ENCODE data around the gene CDC16. TPM values are rescaled to one million over a fixed set of nuclear protein-coding genes. Genes with fewer than 3 reads are reported as not detected.

Gene CDC16
- total and polyA plus RNA-seq, 9 of the 15 experiments (the other 6 are each of a cell fraction or from before 2014, with no cell fraction given): 23.2 to 102 (median 51.6) TPM

GRCh38 chr13:114237415-114238112 lies 2.9 kb downstream of the CDC16 start (continued):
- TF ChIP-seq FOSL1 (tag; conservative IDR thresholded peaks at IDR 0.05) (peak; percentile 87), OTX1 (CRISPR knock-in tag; IDR thresholded peaks at IDR 0.05) (0 out of 2 replicates have a peak, but pooled peaks have one; percentile 25), MEIS2 (IDR thresholded peaks at IDR 0.05; ENCODE audit: partially characterized antibody) (peak; percentile 46), CBFA2T2 (conservative IDR thresholded peaks at IDR 0.05) (peak; percentile 69), IFI16 (CRISPR knock-in tag; IDR thresholded peaks at IDR 0.05) (no peak), MED1 (CRISPR knock-in tag; IDR thresholded peaks at IDR 0.05; ENCODE audit: borderline replicate concordance) (no peak), EP400 (IDR thresholded peaks at IDR 0.05) (peak; percentile 62; the same call in 1 of the 2 replicates), MECOM (CRISPR knock-in tag; IDR thresholded peaks at IDR 0.05) (0 out of 2 replicates have a peak, but pooled peaks have one; percentile 25), TCF3 (CRISPR knock-in tag; IDR thresholded peaks at IDR 0.05) (peak; percentile 76), CTBP1 (IDR thresholded peaks at IDR 0.05; ENCODE audit: borderline replicate concordance) (peak; percentile 33; the same call in 1 of the 2 replicates), ZBTB43 (CRISPR knock-in tag; IDR thresholded peaks at IDR 0.05) (peak; percentile 49; the same call in 1 of the 2 replicates), ZNF785 (CRISPR knock-in tag; IDR thresholded peaks at IDR 0.05) (no peak), YY1 (IDR thresholded peaks at IDR 0.05; ENCODE audit: borderline replicate concordance in 1 of 3, control insufficient read depth in 1 of 3, extremely low read depth in 1 of 3, insufficient read depth in 3 of 3, insufficient read length in 1 of 3, insufficient replicate concordance in 2 of 3, low read depth in 1 of 3, low read length in 2 of 3) (no peak), MITF (IDR thresholded peaks at IDR 0.05) (peak; percentile 11; the same call in 1 of the 2 replicates), GABPB1 (CRISPR knock-in tag; IDR thresholded peaks at IDR 0.05) (peak; percentile 55; the same call in 1 of the 2 replicates), L3MBTL2 (IDR thresholded peaks at IDR 0.05) (peak; percentile 82), KLF16 (IDR thresholded peaks at IDR 0.05) (peak; percentile 23; the same call in 1 of the 2 replicates), DEAF1 (CRISPR knock-in tag; IDR thresholded peaks at IDR 0.05) (no peak), ARID1B (IDR thresholded peaks at IDR 0.05) (peak; percentile 81)
- TF ChIP-seq, protein P1, sequence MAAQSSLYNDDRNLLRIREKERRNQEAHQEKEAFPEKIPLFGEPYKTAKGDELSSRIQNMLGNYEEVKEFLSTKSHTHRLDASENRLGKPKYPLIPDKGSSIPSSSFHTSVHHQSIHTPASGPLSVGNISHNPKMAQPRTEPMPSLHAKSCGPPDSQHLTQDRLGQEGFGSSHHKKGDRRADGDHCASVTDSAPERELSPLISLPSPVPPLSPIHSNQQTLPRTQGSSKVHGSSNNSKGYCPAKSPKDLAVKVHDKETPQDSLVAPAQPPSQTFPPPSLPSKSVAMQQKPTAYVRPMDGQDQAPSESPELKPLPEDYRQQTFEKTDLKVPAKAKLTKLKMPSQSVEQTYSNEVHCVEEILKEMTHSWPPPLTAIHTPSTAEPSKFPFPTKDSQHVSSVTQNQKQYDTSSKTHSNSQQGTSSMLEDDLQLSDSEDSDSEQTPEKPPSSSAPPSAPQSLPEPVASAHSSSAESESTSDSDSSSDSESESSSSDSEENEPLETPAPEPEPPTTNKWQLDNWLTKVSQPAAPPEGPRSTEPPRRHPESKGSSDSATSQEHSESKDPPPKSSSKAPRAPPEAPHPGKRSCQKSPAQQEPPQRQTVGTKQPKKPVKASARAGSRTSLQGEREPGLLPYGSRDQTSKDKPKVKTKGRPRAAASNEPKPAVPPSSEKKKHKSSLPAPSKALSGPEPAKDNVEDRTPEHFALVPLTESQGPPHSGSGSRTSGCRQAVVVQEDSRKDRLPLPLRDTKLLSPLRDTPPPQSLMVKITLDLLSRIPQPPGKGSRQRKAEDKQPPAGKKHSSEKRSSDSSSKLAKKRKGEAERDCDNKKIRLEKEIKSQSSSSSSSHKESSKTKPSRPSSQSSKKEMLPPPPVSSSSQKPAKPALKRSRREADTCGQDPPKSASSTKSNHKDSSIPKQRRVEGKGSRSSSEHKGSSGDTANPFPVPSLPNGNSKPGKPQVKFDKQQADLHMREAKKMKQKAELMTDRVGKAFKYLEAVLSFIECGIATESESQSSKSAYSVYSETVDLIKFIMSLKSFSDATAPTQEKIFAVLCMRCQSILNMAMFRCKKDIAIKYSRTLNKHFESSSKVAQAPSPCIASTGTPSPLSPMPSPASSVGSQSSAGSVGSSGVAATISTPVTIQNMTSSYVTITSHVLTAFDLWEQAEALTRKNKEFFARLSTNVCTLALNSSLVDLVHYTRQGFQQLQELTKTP (IDR thresholded peaks at IDR 0.05; ENCODE audit: low read depth in 1 of 2, partially characterized antibody in 2 of 2): peak in 1 of 2 experiments; percentile 50
